Activated CD4-positive, alpha-beta T cell treated with anti-CD3 and anti-CD28 coated beads, Interleukin-2, amount 50 U/mL, for 16 hours (primary cell): ENCODE results near the gene THADA.

Experiments
- DNase-seq: peaks from one replicate; pipeline ENCODE4 v3.0.0-alpha.2; 2020

Gene THADA

DNA sequence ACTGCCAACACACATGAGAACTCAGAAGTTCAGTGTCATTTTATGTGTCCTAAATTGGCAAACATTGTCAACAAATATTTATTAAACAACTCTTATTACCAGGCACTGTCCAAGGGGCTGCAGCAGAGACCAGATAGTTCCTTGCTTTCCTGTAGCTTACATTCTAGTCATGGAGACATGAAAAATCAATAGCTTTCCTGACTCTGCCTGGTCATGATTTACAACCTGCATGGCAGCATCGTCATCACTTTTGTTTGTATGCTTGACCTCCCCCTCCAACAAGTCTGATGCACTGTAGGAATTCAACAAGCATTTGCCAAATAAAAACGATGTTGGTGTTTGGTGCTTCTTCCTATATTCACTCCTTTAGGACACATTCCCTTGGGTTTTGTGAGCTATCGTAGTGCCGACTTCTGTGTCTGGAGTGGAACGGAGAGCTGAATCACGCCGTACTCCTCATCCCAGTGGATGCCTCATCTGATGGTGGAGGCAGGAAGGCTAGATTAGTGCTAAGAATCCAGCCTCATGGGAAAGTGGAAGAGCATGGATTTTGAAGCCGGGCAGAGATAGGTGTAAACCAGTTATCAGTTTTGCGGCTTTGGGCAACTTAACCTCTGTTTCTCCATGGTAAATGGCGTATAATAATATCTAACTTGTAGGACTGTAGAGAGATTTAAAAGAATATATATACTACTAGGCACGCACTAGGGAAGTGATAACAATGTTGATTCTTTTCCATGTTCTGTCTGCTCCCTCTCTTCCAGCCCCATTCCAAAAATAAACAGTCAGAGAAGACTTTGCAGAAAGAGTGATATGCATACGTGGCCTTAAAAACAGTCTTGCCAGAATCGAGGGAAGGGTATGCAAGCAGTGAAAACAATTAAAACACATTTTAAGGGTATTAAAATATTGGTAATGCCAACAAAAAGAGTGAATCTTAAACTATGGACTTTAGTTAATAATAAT, 249.0 kb downstream of the THADA start:
- DNase-seq = no peak

DNA sequence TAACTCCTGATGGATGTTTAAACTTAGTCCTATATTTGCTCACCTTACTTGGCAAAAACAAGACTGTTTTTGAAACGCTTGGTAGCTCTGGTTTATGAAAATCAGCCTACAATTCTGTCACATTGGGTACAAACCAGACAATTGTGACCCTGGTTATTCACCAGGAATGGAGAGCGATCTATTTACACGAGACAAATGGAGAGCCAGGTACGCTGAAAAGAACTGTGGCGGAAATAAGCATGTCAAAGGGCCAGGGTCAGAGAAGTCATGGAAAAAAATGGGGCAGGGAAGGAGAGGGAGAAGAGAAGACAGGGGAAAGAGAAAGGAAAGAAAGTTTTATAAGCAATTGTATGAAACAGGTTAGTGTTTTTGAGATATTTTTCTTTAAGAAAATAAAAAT, 250.0 kb downstream of the THADA start:
- no peak for DNase-seq

DNA sequence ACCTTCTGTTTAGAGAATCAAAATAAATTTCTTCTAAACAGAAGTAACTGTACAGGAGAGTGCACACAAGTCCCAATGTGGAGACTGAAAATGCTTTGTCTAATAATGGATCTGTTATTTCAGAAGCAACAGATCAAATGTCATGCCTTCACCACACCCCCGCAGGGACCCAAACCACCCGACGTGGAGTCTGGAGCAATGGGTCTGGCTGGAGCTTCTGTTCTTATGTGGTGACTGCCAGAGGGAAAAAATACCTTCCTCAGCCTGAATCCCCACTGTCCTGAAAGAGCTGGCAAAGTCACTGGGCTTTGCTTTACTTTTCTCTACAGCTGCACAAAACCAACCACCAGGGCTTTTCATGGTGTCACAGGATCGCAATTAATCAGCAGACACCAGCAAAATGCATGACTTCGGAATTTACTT, 250.4 kb downstream of the THADA start:
- DNase-seq = no peak

DNA sequence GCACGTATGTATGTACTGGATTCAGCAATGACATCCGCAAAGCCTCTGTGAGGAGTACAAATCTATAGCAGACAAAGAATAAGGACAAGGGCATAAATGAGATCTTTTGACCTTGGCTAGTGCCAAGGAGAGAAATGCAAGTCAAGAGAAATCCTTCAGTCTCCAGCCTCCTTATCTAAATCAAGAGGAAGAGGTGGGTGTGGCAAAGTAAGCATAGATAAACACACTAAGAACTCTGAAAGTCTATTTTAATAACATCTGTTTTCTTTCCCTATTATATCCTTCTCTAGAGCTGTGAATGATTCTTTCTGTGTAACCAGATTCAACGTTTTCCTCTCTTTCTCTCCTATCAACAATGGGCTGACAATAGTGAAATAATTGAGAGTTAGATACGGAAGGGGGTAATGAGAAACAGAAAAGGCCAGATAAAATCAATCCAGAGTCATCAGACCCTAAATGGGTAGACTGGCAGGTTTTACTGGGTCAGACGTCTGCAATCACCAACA, 250.9 kb downstream of the THADA start:
- no peak for DNase-seq

DNA sequence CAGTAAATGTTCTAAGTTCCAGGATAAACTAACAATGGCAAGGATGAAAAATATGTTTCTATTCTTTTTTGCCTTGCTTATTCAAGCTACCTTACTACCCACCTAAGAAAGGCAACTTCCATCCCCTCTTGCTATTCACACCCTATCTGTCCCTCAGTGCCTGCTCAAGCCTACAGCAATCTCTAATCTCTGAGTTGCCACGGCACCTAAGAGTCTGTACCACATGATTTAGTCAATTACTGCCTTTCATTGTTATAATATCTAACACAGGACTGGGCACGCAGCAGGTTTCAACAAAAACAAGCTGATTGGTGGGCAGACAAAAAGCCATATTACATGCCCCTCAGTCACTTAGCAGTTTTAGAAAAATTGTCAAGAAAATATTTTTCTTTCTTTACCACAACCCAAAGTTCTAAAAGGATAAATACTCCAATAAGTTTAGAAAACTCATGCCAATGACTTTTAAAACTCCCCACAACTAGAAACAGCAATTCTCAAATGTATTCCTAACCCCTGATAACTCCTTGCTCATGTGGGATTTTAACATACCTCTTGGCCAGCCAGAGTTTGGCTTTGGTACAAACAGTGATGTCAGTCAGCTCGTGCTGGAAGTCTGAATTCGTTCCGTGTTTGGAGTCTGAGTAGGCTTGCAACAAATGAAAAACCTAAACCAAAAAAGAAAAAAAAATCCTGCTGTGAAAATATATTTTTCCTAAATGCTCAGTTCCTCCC, 252.1 kb downstream of the THADA start:
- DNase-seq = no peak

DNA sequence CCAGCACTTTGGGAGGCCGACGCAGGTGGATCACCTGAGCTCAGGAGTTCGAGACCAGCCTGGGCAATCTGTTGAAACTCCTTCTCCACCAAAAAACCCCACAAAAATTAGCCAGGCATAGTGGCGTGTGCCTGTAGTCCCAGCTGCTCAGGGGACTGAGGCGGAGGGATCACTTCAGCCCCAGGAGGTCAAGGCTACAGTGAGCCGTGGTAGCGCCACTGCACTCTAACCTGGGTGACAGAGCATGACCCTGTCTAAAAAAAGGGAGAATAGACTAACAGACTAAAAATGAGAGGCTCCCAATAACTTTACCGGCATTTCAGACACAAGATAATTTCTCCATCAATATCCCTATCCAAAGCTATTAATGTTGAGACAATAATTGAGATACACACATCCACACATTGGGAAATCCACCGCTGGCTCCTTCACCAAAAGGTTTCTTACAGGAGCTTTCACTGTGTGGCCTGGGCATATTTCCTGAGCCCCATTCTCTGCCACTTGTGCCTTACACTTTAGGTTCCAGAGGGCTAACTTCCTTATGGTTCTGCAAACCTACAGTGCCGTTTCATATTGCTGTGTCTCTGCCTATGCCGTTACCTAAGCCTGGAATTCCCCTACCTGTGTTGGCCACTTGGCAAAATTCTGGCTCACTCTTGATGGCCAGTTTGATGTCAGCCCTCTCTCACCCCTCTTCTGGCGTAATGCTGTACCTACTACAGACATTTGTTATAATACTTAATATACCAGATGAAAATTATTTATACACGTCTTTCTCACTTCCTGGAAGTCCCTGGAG, 253.7 kb downstream of the THADA start:
- no peak for DNase-seq

DNA sequence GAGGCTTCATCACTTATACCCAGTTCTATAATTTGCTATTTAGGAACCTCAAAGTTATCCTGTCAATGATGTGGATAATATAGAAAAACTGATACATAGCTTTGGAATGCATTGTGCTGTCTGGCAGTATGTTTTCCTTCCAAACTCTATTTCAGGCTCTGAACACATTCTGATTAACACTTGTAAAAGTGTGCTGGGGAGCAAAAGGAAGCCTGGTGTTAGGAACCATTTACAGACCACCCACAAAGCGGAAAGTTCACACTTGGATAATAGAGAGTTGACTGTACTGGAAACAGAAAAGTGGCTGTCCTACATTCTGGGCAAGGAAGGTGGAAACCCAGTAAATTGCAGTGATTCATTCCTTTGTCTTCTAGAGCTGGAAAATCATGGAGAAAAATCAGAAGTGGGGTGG, 254.9 kb downstream of the THADA start:
- no peak for DNase-seq

DNA sequence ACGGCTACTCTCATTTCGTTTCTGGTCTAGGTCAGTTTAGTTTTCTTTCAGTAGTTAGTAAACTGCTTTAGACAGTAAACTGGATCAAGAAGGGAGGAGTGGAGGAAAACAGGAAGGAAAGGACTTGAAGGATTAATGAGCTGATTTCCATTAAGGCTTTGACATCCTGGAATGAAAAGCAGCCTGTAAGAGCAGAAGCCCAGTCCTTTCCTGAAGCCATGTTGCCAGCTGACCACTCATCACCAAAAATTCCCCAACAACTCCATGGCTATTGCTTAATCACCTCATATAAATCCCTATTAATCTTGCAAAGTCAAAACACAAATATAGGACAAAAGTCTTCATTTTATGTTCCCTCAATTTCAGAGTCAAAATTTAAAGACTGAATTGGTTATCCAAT, 255.8 kb downstream of the THADA start:
- DNase-seq = no peak

DNA sequence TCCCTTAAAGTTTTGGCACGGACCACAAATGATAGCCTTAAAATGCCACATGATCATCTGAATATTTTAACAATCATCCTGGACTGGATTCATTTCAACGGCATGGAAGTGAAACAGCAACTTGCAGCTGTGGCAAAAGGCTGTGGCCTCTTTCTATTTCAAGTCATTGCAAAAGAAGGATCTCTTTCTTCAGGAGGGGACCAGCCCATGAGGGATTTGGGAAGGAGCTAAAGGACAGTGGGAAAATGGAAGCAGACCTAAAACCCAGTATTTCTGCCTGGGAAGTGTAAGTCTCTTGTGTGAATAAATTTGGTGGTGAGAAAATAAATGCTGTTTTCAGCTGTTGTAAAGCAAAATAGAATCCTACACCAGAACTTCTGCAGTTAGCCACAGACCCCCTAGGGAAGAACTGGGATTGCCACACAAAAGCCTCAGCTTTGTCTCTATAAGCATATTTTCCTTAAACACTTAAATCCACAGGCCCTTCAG, 262.1 kb downstream of the THADA start:
- no peak for DNase-seq

DNA sequence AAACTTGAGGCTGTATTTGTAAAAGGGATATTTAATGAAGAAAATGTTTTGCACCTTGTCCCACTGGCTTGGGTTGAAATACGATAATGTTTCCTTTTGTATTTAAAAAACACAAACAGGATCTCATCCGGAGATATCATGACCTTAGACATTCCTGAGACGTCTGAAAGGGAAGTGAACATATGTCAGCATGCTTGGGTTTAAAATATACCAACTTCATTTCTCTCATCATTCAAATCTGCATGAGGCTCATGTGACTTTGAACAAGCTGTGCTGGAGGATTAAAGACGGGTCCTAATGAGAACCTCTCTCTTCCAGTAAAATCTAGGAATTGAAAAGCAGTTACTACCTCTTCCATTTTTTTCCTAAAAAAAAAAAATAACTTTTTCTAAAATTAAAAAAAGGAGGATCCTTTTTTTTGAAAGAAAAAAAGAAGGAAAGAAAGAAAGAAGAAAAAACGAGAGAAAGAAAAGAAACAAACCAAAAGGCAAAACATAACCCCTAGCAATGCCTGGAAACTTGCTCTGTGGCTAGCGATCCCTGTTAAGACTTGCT, 262.7 kb downstream of the THADA start:
- DNase-seq = no peak

DNA sequence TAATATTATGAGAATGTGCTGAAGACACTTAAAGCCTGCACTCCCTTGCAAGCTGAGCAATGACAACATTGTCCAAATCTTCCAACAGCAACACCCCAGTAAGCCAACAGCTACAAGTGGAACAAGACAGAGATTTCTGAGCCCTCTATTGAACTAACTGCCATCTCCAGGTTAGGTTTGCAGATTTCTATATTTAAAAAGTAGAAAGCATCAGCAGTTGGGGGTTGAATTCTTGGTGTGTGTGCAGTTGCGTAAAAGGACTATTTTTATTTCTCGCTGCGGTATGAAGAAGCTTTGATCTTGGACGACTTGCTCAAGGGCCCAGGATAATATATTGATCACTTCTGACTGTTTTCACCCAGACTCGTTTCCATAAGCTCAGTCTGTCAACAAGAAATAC, 263.2 kb downstream of the THADA start:
- no peak for DNase-seq

DNA sequence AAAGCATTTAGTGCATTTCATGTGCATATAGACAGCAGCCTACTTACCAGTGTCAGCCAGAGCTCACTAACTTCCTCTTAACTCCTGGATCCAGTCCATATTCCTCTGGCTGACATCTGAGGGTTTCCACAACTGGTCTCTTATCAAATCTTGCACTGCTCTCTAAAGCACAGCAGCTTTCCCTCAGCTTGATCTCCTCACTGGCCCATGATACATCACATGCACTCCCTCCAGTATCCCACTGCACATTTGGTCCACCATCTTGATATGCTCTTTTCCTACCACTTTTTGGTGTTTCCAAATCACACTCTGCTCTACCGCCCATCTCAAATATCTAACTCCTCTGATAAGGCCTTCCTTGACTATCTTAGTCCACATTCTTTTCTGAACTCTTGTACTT, 264.4 kb downstream of the THADA start:
- DNase-seq = no peak

DNA sequence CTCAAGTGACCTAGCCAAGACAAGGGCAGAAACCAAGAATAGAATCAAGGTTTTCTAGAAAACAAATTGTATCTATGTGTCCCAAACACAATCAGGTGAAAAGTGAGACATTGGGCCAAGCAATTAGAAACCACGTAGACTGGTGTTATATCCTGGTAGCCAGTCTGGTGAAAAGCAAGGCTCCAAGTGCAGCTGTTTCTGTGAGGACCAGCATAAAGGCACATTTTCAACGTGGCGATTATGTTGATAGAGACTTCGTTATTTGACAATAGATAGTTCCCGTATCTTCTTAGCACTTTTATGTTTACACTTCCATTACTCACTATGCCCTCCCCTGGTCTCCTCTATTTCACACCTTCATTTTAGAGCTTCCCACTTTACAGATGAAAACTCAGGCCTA, 266.2 kb downstream of the THADA start:
- no peak for DNase-seq

DNA sequence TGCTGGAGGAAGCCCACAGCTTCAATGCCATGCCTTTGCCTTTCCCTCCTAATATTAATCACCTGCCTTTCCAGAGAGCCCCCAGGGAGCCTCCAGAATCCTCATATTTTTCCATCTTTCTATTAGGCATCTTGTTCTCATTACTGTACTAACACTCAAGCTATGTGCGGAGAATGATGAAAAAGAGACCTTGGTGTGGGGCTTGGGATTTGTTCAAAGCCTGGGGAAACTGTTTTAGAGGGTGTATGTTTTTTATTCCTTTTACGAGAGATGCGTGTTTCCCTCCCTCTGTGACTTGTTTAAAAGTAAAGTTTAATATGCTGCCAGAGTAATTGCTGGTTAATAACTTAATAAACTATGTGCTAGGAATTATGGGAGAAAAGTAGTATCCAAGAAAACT, 267.0 kb downstream of the THADA start:
- DNase-seq = no peak

DNA sequence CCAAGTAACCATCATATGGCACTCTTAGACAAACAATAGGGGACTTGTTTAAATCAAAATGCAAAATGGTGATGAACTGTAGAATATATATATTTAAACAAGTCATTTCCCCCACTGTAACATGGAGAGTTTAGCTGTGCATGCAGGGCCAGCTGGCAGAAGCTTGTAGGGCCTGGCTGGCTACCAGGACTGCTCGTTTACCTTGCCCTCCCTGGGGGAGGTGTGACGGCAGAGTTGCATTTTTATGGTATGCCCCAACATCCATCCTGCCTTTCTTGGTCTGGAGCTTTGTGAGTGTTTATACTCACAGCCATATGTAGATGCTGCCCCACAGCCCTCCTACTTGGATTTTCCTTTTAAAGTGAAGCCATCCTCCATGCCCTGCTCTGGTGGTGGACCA, 267.7 kb downstream of the THADA start:
- no peak for DNase-seq

DNA sequence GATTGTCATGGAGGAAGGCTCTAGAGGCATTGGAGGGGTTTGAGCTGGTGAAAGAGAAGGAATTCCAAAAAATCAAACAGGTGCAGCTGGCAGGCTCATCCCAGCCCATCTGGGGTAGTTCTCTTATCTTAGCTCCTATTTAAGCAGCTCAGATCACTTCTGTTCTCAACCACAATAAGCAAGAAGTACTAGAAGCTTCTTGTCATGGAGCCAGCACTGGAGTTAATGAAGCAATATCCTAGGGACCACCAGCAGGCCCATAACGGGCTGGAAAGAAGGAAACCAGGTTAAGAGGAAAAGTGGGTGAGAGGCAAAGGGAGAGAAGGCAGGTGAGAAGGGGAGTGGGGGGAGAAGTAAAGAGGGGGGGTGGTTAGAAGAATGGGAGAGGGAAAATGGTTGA, 268.7 kb downstream of the THADA start:
- DNase-seq = no peak

DNA sequence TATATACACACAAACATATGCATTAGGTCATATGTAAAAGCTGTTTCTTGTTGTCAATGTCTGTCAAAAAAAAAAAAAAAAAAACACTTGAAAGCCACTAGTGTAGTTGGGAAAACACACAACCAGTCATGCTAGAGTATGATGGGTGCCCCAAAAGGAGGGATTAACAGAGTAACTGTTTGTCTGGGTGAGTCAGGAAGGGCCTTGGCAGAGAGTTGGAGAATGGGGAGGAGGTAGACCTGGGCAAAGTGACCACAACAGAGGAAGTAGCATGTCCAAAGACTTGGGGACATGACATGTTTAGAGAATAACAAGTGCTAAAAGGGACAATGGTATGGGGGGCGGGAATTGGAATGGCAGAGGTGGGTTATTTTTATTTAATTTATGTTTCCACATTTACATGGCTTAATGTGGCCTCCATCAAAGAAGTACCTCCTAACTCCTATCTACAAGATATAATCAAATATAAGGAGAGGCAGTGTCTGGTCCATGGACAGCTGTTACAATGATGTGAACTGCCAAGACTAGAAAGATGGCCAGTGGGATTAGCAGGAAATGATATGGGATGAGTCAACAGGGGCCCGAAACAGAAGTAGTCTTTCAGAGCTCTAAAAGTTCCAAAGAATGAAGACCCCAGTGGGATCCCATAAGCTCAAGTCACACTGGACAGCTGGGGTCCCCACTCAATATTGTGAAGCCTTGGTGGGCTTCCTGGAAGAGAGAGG, 269.6 kb downstream of the THADA start:
- no peak for DNase-seq

DNA sequence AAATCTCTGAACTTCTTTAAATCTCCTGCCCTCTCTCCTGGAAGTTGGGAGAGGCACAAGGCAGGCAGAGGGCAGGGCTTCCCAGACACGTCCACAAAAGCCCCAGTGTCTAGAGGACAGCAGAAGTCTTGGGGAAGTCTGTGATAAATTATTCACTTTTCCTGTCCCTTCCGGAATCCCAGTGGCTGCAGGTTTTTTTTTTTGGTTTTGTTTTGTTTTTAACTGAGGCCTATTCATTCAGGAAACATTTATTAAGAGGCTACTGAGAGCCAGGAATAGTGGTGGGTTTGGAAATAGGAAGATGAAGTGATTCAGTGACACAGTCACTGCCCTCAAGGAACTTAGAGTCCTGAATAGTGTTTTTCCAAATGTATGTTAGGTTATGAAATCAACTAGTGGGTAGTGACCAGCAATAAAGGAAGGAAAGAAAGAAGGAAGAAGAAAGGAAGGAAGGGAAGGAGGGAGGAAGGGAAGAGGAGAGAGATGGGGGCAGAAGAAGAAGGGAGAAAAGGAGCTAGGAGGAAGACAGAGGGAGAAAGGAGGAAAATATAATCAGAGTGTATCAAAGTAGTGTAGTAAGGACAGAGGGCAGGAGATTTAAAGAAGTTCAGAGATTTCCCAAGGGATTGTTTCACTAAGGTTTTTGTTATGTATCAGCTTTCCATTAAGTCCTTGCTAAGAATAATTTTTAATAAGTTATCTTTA, 270.6 kb downstream of the THADA start:
- no peak for DNase-seq

DNA sequence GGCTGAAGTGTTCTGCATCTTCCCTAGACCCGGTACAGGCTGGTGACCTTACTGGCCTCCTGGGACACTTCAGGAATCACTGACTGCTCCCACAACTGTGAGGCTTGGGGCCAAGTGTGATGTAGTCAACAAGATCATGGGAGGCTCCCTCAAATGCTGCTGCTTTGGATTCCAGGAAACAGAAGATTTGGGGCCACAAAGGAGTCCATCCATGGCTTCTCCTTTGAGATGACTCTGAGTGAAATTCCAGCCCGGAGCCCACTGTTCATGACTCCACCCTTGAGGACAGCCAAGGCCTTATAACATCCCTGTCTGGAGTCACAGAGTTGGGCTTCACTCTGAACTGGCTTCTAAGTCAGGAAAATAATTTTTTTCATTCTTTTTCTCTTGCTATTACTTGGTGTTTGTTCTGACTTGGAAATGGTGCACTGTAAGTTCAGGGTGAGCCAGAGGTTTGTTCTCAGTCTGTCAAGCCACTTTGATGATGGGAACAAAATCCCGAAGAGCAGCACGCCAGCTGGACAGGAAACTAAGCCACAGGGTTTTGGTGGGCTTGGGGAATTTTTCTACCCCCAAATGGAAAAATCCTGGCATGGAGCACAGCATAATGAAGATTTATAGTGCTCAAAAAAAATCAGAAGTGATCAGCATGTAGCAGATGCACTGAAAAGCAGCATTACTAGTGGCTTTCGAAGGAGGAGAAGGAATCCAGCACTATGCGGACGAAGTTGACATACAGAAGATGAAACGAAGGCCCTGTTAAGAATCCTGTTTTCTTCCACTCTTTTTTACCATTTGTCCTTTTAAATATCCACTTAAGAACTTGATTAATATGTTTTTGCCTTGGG, 271.4 kb downstream of the THADA start:
- no peak for DNase-seq

DNA sequence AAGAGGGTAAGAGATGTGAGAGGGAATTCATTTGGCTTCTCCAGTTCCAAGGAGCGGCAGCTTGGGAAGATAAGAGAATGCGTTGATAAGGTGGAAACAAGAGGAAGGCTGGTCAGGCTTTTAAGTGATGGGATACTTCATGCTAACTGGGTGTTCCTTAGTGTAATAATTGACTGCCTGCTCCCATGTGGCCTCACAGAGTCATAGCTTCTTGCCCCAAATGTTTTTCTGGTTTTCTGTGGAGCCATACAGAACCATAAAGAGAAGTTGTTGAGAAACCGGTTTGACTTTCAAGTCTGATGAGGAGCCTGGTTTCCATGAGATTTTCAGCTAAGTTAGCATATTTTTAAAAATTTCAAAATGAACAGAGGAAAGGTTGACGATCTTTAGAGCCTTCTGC, 272.0 kb downstream of the THADA start:
- no peak for DNase-seq
